PFSK-1 (cell line): ENCODE results near the gene BICD1.

Source experiments
- POLR2AphosphoS5 ChIP-seq: IDR thresholded peaks from 2 replicates; pipeline ENCODE4 v1.6.1; 2012; ENCODE audit warnings: low read depth, mild to moderate bottlenecking, control low read depth, low read length, moderate library complexity
- TF ChIP-seq, protein P1 (sequence below), 2 experiments: IDR thresholded peaks; 2 replicates each; pipeline versions ENCODE4 v1.6.1 to v1.8.0; 2011 to 2012; ENCODE audit warnings: low read depth in 2 of 2, low read length in 2 of 2, control low read depth in 1 of 2, inconsistent platforms in 1 of 2, mild to moderate bottlenecking in 1 of 2, moderate library complexity in 1 of 2; ENCODE audit not compliant: insufficient read depth in 1 of 2

- TF ChIP-seq POLR2AphosphoS5 = no peak
- TF ChIP-seq, protein P1, sequence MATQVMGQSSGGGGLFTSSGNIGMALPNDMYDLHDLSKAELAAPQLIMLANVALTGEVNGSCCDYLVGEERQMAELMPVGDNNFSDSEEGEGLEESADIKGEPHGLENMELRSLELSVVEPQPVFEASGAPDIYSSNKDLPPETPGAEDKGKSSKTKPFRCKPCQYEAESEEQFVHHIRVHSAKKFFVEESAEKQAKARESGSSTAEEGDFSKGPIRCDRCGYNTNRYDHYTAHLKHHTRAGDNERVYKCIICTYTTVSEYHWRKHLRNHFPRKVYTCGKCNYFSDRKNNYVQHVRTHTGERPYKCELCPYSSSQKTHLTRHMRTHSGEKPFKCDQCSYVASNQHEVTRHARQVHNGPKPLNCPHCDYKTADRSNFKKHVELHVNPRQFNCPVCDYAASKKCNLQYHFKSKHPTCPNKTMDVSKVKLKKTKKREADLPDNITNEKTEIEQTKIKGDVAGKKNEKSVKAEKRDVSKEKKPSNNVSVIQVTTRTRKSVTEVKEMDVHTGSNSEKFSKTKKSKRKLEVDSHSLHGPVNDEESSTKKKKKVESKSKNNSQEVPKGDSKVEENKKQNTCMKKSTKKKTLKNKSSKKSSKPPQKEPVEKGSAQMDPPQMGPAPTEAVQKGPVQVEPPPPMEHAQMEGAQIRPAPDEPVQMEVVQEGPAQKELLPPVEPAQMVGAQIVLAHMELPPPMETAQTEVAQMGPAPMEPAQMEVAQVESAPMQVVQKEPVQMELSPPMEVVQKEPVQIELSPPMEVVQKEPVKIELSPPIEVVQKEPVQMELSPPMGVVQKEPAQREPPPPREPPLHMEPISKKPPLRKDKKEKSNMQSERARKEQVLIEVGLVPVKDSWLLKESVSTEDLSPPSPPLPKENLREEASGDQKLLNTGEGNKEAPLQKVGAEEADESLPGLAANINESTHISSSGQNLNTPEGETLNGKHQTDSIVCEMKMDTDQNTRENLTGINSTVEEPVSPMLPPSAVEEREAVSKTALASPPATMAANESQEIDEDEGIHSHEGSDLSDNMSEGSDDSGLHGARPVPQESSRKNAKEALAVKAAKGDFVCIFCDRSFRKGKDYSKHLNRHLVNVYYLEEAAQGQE (IDR thresholded peaks at IDR 0.05; ENCODE audit: insufficient read depth in 1 of 2, low read depth in 2 of 2, low read length in 2 of 2) = no peak
These were observed 154.0 kb downstream of the BICD1 start for GRCh38 chr12:32260696-32261095.
